Osteoblast (primary cell): ENCODE measurements around the gene FYB2. TPM values are rescaled to one million over a fixed set of nuclear protein-coding genes. Genes with fewer than 3 reads are reported as not detected.

Experiments used
- DNase-seq: peaks from one replicate; pipeline ENCODE4 v3.0.0; 2011; ENCODE audit warnings: low spot score, mixed read lengths; ENCODE audit not compliant: insufficient read length; ENCODE audit errors: missing footprints
- H2AFZ ChIP-seq: 2 replicates; pipeline ENCODE4 v1.6.0; 2011; ENCODE audit warnings: mild to moderate bottlenecking, low read length
- H3K27ac ChIP-seq: 2 replicates; pipeline ENCODE4 v1.5.1; 2011; ENCODE audit warnings: mild to moderate bottlenecking, low read depth, low read length, moderate library complexity
- H3K27me3 ChIP-seq: 2 replicates; pipeline ENCODE4 v1.6.0; 2012; ENCODE audit warnings: mild to moderate bottlenecking, control low read depth, inconsistent platforms, low read length, moderate library complexity; ENCODE audit not compliant: insufficient read depth
- H3K36me3 ChIP-seq: 2 replicates; pipeline ENCODE4 v1.5.1; 2011; ENCODE audit warnings: mild to moderate bottlenecking, low read length, control low read depth, moderate library complexity; ENCODE audit not compliant: insufficient read depth
- H3K4me1 ChIP-seq: 2 replicates; pipeline ENCODE4 v1.5.1; 2011; ENCODE audit warnings: mild to moderate bottlenecking, low read length, control low read depth, moderate library complexity; ENCODE audit not compliant: insufficient read depth
- H3K4me2 ChIP-seq: 2 replicates; pipeline ENCODE4 v1.6.0; 2011; ENCODE audit warnings: mild to moderate bottlenecking, low read length; ENCODE audit not compliant: insufficient read depth
- H3K4me3 ChIP-seq: fragments of 200-600 bp; sonication (generic); 3 replicates; pipeline ENCODE4 v1.5.1; 2012; ENCODE audit warnings: mild to moderate bottlenecking, low read length, inconsistent platforms; ENCODE audit not compliant: insufficient read depth
- H3K79me2 ChIP-seq: 2 replicates; pipeline ENCODE4 v1.6.0; 2012; ENCODE audit warnings: mild to moderate bottlenecking, low read length, control low read depth, inconsistent platforms; ENCODE audit not compliant: insufficient read depth
- H3K9me3 ChIP-seq: 2 replicates; pipeline ENCODE4 v1.5.1; 2011; ENCODE audit warnings: low read depth, low read length, control low read depth
- H4K20me1 ChIP-seq: 2 replicates; pipeline ENCODE4 v1.6.0; 2012; ENCODE audit warnings: mild to moderate bottlenecking, low read length, control low read depth; ENCODE audit not compliant: insufficient read depth
- total RNA-seq: library from RNA; depleted of rRNA; stranded (reverse); fragments of >200 nt; gene quantifications from 2 replicates; pipeline ENCODE4 v1.2.3, GENCODE V29; 2012
- TF ChIP-seq, protein P1 (sequence below): IDR thresholded peaks from 2 replicates; pipeline ENCODE4 v1.5.1; 2011; ENCODE audit warnings: mild to moderate bottlenecking, low read depth, low read length, moderate library complexity; ENCODE audit errors: extremely low read depth

Gene FYB2
- total RNA-seq, 1 donor = not detected

DNA sequence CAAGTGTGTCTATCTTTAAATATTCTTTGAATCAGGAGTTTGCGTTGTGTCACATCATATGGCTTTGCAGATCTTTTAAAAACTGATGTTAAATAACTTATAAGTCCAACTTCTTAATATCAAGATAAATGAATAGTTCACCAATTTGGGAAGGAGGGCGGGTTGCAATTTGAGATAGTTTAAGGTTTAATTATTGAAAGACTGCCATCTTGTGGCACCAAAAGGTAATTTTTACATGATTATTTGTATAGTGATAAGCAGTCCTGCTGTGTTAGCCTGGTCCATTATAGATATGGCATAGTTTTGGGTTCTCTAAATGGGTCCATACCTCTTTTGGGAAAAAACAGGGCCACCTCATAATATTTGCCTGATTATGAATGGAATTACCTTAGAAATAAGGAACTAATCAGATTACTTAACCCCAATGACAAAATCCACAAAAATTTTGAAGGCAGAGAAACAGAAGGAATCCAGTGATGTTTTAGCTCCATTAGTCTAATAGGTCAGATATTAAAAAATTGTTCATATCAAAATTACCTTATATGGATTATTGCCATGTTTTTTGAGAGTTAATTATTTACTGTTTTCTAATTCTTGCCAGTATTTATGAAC lies 109.8 kb downstream of the FYB2 start:
- Histone ChIP-seq H3K27me3 (peaks cover 4% of the 10 kb centered on the region), H3K4me2 (no peak overlapping the region), H3K27ac (no peak overlapping the region), H3K4me1 (peaks cover 19% of the 10 kb centered on the region), H3K36me3 (no peaks in the 10 kb centered on the region), H2AFZ (no peak overlapping the region), H4K20me1 (no peaks in the 10 kb centered on the region), H3K9me3 (no peaks in the 10 kb centered on the region), H3K79me2 (no peaks in the 10 kb centered on the region), H3K4me3 (no peak overlapping the region)
- TF ChIP-seq, protein P1, sequence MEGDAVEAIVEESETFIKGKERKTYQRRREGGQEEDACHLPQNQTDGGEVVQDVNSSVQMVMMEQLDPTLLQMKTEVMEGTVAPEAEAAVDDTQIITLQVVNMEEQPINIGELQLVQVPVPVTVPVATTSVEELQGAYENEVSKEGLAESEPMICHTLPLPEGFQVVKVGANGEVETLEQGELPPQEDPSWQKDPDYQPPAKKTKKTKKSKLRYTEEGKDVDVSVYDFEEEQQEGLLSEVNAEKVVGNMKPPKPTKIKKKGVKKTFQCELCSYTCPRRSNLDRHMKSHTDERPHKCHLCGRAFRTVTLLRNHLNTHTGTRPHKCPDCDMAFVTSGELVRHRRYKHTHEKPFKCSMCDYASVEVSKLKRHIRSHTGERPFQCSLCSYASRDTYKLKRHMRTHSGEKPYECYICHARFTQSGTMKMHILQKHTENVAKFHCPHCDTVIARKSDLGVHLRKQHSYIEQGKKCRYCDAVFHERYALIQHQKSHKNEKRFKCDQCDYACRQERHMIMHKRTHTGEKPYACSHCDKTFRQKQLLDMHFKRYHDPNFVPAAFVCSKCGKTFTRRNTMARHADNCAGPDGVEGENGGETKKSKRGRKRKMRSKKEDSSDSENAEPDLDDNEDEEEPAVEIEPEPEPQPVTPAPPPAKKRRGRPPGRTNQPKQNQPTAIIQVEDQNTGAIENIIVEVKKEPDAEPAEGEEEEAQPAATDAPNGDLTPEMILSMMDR = peak; percentile 58
- DNase-seq = no peak

DNA sequence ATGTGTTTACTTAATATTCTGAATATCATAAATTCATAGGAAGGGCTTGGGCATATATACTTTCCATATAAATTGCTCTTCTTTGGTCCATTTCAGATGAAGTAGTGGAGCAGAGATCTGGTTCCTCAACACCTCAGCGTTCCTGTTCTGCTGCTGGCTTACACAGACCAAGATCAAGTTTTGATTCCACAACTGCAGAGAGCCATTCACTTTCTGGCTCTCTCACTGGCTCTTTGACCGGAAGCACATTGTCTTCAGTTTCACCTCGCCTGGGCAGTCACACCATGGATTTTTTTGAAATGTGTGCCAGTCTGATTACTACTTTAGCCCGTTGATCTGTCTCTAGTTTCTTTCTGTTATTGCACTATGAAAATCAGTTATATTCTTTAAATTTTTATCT lies 111.8 kb downstream of the FYB2 start:
- H3K79me2 ChIP-seq = no peaks in the 10 kb centered on the region
- TF ChIP-seq, protein P1 = no peak
- H3K9me3 ChIP-seq = no peaks in the 10 kb centered on the region
- H2AFZ ChIP-seq = no peak overlapping the region
- H3K27ac ChIP-seq = no peak overlapping the region
- H3K4me1 ChIP-seq = peaks cover 19% of the 10 kb centered on the region
- no peaks in the 10 kb centered on the region for H4K20me1 ChIP-seq
- no peak overlapping the region for H3K4me3 ChIP-seq
- H3K36me3 ChIP-seq = no peaks in the 10 kb centered on the region
- H3K4me2 ChIP-seq = no peak overlapping the region
- no peak for DNase-seq
- peaks cover 4% of the 10 kb centered on the region for H3K27me3 ChIP-seq

DNA sequence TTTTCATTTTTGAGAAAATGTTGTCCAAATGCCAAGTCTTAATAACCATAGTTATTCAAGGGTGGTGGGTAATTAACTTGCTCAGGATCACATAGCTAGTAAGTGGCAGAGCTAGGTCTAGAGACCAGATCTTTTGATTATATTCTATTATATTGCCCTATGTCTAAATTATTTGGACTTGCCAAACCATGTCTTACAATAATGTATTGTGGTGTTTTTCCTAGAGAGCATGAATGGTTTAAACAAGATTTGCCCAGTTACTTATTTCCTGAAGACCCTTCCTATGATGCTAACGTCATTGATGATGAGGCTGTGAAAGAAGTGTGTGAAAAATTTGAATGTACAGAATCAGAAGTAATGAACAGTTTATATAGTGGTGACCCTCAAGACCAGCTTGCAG lies 115.5 kb downstream of the FYB2 start:
- no peaks in the 10 kb centered on the region for H3K9me3 ChIP-seq
- DNase-seq = no peak
- H3K4me2 ChIP-seq = no peak overlapping the region
- no peak overlapping the region for H3K27ac ChIP-seq
- no peaks in the 10 kb centered on the region for H3K36me3 ChIP-seq
- H2AFZ ChIP-seq = no peak overlapping the region
- peaks cover 4% of the 10 kb centered on the region for H3K27me3 ChIP-seq
- H4K20me1 ChIP-seq = no peaks in the 10 kb centered on the region
- TF ChIP-seq, protein P1 = no peak
- no peak overlapping the region for H3K4me3 ChIP-seq
- no peaks in the 10 kb centered on the region for H3K4me1 ChIP-seq
- no peaks in the 10 kb centered on the region for H3K79me2 ChIP-seq

DNA sequence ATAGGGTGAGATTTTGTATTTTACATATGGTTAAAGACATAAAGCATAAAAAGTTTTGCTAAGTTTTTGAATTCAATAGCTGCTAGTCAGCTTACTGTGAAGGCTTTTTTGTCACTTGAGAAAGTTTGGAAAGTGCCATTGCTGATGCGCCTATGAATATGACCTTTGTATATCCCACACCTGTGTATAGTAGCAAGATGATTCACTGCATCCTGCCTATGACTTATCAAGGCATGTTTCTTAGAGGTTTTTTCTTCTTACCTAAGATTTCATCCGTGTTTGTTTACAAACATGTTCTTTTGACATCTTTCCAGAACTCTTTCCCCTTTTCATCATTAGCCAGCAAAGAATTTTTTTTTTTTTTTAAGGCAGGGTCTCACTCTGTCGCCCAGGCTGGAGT lies 122.5 kb downstream of the FYB2 start:
- H3K79me2 ChIP-seq = no peaks in the 10 kb centered on the region
- no peaks in the 10 kb centered on the region for H3K27me3 ChIP-seq
- H4K20me1 ChIP-seq = no peaks in the 10 kb centered on the region
- TF ChIP-seq, protein P1 = no peak
- H3K4me1 ChIP-seq = no peaks in the 10 kb centered on the region
- H3K4me2 ChIP-seq = no peak overlapping the region
- no peak for DNase-seq
- no peaks in the 10 kb centered on the region for H3K36me3 ChIP-seq
- H3K9me3 ChIP-seq = no peaks in the 10 kb centered on the region
- H3K27ac ChIP-seq = no peak overlapping the region
- H2AFZ ChIP-seq = no peak overlapping the region
- H3K4me3 ChIP-seq = no peak overlapping the region
